NCI-H2081 (cell line): ENCODE data around the gene CREBBP.

Experiments
- DNase-seq, 2 experiments: peaks; one replicate each; lab custom pipeline; 2025; lab: John Stamatoyannopoulos, UW

CREBBP gene

DNA sequence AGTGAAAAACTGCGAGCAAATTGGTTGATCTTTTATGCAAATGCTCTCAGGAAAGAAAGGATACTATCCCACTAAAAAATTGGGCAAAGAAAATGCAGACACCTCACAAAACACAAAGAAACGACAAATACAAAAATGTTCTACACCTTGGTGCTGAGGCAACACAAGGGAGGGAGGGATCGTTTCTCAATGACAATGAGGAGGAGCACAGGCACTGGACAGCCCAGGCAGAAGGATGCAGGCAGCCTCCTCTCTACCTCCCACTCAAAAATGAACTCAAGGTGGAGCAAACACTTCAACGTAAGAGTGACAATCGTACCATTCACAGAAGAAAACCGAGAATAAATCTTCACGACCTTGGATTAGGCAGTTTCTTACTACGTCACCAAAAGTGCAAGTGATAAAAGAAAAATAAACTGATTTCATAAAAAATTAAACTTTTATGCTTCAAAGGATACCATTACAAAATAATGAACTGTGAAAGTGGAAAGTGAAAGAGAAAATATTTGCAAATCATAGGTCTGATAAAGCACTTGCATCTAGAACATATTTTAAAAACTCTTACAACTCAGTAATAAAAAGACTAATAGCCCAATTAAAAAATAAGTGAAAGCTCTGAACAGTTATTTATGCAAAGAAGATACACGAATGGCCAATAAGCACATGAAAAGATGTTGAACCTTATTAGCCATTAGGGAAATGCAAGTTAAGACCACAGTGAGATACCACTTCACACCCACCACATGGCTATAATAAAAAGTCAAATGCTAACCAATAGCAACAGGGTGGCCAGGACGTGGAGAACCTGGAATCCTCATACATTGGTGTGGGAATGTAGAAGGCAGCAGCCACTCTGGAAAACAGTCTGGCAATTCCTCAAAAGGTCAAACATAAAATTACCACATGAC is 82.4 kb downstream of the CREBBP start:
- DNase-seq = no peak

DNA sequence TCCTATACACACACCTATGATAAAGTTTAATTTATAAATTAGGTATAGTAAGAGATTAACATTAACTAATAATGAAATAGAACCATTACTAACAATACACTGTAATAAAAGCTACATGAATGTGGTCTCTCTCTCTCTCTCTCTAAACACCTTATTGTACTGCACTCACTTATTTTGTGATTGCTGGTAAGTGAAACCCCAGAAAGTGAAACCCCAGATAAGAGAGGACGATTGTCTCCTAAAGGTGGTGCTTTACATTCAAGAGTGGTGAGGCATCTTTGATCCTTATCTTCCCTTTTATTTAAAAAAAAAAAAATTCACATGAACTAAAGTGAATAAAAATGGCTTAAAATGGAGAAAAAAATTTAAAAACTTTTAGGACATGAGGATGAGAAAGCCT is 83.0 kb downstream of the CREBBP start:
- DNase-seq = no peak

DNA sequence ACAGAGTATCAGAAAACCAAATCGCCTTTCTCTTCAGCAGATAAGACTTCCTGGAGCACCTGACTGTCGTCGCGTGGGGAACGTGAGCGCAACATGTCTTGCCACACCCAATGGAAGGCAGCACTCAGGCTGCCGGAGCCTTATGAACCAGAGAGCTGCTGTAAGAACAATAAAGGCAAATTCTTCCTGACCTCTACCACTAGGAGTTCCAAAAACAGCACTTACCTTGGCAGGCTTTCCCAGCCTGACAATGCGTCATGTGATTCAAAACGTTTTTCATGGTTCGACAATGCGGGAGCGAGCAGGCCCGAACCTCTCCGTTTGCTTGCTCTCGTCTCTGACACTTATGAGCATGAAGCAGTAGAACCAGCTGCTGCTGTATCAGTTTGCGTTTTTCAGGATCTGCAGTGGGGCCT is 87.3 kb downstream of the CREBBP start:
- no peak for DNase-seq

DNA sequence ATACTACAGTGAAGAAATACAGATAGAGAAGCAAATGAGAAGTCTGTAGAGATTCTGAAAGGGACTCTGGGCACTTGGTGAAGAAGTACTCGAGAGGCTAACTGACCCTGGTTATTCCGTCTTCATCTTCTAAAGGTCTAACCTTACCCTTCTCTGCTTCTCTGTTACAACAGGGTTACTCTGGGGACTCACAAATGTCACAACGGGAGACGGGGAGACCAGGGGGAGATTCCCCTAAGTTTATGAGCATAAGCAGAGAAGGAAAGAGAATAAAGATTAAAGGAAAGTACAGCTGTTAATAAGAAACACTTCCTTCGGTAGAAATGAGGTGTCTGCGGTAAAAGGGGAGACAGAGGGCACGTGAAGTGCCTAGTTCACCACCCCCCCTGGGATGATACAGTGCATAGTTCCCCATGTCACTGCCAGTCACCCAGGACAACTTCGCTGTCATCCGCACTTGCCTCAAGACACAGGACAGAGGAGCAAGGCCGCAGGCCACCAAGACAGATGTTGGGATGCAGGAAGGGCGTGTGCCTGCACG is 88.0 kb downstream of the CREBBP start:
- no peak for DNase-seq

DNA sequence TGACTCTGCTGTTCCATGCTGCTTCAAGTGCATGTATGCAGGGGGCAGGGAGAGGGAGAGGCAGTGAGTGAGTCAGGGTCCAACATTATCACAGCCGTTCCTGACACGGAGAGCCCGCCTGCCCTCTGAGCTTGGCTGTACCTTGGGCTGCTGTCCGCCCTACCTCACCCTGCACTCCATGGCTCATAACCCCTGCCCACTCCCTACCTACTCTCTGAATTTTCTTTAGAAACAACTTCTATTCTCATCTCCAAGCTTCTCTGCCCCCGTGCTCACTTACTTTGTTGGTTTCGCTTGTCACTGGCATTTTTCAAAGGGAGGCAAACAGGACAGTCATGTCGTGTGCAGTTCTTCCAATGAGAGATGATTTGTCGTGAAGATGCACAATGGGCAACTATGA is 88.8 kb downstream of the CREBBP start:
- no peak for DNase-seq

DNA sequence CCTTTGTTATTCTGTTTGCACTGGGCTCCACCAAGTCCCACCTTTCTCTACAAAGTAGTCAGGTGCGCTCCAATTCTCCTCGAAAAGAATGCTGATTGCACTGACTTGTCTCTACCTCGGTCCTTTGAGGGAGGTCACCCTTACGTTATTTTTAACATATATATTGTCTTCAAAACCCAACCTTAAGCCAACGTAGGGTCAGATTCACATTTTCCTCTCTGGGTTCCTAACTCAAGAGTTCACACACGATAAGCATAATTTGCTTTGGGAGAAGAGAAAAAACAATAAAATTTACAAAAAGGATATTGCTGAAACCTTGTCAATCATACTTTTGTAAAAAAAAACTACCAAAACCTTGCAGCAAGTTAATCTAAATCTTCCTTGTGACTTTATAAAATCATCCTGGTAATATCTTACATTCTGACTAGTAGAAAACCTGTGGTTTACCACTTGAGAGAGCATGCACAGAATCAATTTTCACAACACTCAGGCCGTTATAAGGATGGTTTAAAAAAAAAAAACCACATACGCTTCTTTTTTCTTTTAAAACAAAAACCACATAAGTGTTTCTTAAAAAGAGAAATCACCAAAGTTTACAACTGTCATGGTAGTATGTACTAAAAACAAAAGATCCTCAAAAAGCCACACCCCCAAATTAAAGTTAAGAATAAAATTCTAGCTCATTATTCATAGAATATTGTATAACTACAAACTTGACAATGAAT is 91.0 kb downstream of the CREBBP start:
- DNase-seq = no peak

DNA sequence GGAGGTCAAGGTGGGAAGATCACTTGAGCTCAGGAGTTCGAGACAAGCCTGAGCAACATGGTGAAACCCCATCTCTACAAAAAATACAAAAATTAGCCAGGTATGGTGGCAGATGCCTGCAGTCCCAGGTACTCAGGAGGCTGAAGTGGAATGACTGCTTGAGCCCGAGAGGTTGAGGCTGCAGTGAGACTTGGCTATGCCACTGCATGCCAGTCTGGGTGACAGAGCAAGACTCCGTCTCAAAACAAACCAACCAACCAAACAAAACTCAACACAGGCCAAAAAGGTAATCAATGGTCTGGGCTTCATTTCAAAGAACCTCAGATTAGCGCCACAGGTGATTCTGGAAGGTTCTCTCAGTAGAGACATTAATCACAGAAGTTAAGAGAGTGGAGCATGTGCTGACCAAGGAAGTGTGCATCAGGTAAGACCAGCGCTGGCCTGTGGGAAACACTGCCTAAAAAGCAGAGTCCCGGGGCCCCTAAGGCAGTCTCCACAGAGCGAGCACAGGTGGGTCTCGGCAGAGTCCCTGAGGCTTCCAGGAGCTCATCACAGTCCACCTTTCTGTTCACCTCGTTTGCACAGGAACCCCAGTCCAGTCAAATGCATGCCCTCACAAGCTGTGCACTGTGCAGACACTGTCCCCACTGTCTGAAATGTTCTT is 91.7 kb downstream of the CREBBP start:
- no peak for DNase-seq

DNA sequence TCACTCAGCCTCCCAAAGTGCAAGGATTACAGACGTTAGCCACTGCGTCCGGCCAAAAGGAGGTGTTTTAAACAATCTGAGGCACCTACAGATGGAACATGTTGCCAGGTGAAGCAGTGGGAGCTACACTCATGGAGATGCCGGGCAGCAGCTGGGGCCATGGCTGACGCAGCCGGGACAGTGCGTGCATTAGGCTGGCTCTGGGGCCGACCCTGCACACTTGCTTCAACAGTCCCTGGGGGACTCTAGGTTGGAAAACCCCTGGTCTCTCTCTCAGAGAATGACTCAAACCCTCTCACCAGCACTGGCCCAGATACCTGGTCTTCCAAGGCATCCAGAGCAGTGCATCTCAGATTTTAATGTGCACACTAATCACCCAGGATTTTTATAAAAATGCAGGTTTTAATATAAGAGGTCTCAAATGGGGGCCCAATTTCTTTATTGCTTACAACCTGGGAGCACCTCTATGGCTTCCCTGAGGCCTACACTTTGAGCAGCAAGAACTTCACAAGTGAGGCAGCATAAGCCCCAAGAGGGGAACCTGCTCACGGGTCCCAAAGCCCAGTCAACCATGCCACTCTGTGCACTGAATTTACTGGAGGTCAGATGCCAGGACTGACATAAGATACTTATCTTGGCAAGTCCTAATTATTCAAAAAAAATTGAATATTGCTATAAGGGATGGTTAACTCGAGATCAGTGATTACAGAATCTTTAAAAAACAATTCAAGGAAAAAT is 92.4 kb downstream of the CREBBP start:
- no peak for DNase-seq

DNA sequence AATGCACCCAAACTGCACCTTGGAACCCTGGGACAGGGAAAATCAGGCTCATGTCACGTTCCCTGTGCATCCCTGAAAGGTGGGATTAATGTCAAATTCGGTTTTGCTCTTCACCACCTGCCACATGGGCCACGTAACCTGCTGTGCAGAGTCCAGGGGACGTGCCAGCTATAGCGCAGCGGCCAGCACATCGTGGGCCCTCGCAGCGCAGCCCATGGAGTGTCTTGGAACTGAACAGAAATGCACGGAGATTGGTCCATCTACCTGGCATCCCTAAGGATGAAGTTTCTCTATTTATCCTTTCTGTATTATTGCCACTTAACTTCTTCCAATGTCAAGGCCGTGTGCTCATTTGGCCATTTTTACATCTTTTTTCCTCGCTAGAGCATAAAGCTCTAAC is 95.1 kb downstream of the CREBBP start:
- DNase-seq = no peak

DNA sequence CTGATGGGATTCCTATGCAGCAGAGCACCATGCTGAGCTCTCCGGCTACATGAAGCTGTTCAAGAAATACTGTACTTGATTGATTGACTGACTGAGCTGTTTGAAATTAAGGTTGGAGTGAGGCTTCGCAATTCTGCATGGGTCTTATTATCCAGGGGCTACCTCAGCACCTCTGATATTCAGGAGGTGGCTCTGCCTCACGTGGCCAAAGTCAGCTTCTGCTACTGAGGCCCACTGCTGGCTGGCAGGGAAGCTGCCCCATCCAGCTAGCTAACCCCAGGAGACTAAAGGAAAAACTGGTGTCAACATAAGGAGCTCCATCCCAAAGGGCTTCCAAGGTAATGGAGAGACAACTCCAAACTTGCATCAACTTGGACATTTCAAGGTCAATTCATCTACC is 97.0 kb downstream of the CREBBP start:
- DNase-seq = no peak

DNA sequence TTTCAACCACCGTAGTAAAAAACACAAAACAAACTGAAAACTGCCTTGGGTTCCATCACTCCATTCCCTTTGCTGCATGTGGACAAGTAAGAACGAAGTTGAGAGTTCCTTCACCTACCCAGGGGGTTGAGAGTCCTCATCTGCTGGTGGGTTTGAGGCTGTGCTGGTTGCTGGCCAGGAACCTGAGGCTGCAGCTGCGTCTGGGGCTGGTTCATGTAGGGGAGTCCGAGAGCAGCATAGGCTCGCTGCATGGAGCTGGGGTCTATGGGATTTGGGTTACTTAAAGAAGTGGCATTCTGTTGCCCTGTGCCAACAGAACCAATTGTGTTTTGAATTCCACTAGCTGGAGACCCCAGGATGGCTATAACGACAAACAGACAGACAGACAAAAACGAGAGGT is 97.9 kb downstream of the CREBBP start:
- DNase-seq = no peak

DNA sequence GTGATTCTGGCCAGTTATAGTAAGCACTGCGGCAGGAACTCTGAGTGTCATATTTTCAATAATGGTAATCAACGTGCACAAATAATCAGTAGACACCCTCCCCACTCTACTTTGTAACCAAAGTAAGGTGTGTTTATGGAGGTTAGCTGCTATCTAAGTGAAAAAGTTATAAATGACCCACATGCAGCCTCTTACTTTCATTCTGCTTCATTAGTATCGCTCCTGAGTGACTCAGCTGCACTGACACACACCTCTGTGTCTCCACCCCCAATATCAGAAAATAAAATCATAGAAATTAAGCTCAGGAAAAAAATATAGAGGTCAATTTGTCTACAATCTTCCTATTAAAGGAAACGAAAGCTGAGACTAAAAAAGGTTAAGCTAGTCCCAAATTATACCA is 99.1 kb downstream of the CREBBP start:
- no peak for DNase-seq

DNA sequence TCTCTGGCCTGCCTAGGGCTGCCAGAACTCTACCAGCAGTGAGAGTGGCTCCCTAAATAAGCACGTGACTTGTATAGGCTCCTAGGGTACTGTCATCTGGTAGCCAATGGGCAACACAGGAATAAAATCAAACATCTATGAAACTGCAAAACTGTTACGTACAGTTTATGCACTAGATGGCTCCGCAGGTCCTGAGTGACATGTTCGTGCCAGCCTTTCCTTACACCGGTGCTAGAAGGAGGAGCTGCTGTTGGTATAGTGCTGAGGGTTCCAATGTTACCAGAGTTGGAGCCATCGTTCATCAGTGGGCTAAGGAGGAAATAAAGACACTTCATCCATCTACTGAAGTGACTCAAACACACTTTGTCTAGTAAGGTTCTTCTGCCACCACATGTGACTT is 99.9 kb downstream of the CREBBP start:
- DNase-seq = peak in 1 of 2 experiments; percentile 46

DNA sequence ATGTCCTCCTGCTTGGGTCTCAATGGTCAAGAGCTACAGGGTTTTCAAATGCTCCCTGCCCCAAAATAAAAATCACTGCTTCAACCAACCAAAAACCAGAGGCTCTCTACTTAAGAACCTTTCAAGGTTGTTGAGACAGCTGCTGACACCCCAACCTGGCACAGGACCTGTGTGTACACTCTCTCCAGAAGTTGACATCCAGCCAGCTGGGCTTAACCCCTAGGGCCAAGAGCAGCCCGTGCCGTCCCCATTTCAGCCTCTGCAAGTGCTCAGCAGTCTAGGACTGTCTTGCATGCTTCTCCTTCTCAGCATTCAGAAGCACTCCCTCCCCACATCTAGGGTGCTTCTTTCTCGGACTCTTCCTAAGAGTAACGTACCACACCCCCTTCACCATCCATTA is 104.2 kb downstream of the CREBBP start:
- DNase-seq = no peak

DNA sequence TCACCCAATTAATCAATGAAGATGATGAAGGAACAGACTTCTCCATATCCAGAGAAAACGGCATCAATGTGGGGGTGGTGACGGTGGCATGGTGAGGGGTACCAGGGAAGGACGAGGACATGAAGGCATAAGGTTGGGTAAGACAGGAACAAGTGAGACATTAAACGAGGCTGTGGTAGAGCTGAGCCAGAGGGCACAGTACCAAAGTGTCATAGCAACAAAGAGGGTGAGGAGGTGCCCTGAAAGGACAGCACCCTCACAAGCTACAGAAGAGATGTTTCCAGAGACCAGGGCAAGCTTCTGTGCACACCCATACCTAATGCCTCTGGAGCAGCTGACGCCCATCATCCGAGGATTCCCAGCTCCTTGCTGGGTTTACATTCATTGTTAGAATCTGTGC is 105.7 kb downstream of the CREBBP start:
- DNase-seq = no peak

DNA sequence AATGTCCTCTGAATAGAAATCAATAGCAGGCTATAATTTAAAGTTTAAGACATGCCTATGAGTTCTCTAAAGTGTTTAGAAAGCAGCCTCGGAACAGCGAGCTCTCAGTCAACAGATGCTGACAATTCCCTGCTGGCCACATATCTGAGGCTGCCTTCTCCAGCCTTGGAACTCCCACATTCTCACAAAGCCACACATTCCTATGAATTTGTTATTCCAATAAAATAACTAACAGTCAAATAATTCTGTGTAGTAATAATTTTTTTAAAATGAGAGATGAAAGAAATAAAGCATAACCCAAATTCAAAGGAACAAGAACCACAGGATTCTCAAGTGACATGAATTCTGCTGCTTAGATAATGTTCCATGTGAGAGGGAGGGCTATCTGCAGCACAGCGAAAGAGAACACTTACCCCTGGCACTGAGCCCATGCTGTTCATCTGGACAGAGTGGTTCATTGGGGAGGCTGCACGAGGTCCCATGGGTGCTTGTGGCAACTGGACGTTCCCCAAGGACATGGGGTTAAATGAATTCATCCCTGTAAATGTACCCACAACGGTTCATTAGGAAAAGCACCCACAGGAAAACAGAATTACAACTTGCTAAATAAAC is 106.3 kb downstream of the CREBBP start:
- peak in 1 of 2 experiments; percentile 10 for DNase-seq

DNA sequence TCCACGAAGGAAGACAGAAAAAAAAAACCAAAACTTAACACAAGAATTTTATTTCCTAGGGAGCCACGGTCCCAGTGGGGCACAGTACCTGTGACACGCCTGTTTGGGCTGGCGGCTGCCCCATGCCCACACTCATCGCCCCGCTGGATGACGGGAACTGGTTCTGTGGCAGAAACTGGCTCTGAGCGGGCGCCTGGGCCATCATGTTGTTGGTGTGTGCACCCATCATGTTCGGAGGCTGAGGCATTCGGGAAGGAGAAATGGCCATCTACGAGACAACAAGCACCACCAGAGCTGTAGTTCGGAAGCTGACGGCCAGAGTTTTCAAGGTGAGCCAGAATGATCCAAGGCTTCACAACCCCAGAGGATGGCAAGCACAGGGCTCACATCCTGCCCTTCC is 106.8 kb downstream of the CREBBP start:
- DNase-seq = no peak

DNA sequence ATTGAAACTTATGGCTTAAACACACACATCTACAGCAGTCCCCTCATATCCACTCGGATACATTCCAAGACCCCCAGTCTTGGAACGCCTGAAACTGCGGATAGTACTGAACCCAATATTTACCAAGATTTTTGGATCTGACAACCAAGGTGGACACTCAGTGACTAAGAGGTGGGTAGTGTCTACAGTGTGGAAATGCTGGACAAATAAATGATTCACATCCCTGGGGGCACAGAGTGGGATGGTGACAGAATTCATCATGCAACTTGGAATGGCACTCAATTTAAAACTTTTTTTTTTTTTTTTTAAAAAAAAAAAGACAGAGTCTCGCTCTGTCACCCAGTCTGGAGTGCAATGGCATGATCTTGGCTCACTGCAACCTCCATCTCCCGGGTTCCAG is 109.0 kb downstream of the CREBBP start:
- DNase-seq = no peak

DNA sequence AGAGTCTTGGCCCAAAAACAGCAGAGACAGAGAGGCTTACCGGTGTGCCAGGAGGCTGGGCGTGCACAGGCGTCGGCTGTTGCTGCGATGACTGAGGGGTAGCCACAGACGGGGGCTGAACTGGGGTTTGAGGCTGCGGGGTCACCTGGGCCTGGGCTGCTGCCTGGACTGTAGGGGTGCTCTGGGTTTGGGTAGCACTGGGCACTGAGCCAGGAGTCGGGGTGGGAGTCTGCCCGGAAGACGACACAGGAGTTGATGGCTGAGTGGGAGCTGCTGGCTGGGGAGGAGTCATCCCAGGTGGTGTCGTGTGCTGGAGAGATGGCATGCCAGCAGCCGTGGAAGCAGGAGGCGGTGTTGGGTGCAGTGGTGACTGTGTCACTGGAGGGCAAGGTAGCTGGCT is 110.0 kb downstream of the CREBBP start:
- DNase-seq = no peak

DNA sequence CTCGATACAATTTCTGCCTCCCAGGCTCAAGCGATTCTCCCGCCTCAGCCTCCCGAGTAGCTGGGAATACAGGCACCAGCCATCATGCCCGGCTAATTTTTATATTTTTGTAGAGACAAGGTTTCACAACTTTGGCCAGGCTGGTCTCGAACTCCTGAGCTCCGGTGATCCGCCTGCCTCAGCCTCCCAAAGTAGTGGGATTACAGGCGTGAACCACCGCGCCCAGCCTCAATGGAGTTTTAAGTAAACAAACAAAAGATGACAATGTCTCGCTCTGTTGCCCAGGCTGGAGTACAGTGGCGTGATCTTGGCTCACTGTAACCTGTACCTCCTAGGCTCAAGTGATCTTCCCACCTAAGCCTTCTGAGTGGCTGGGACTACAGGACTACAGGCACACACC is 110.6 kb downstream of the CREBBP start:
- DNase-seq = no peak

DNA sequence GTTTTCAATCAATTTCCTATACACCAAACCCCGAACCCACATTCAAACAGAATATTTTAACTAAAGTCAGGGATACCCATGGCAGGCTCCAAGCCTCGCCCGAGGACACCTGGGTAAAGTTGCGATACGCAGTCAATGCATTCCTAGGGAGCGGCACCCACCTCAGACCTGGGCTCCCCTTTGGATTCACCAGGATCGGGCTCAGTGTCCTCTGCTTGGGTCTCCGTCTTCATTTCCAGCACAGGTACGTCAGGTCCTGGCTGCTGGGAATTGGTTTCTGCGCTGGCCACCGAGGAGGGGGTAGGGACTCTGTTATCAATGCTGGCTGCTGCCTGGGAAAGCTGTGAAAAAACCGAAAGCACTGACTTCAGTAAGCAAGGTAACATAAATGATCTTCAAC is 111.5 kb downstream of the CREBBP start:
- no peak for DNase-seq
